Heart right ventricle (tissue), 16 donors: ENCODE measurements around the gene DNM3. TPM values are rescaled to one million over a fixed set of nuclear protein-coding genes. Genes with fewer than 3 reads are reported as not detected.

Experiments used
- ATAC-seq, 8 donors: fragments of 200-7000 bp; cut with Tn5 transposase; one replicate each; pipeline ENCODE4 v1.9.1; 2020; ENCODE audit warnings: mild to moderate bottlenecking in 8 of 8, moderate library complexity in 8 of 8, moderate number of reproducible peaks in 1 of 8
- DNase-seq, 2 donors: peaks; one replicate each; pipeline ENCODE4 v3.0.0-alpha.2; 2020
- H3K27ac ChIP-seq, 10 donors: fragments of 200-600 bp; sonication (generic) in 2 of 10; one replicate each; pipeline versions ENCODE4 v1.5.0 to v1.8.0; 2020 to 2022; ENCODE audit warnings: mild to moderate bottlenecking in 3 of 10
- H3K27me3 ChIP-seq, 7 donors: fragments of 200-600 bp; one replicate each; pipeline ENCODE4 v1.8.0; 2021 to 2022; ENCODE audit warnings: mild to moderate bottlenecking in 2 of 7
- H3K36me3 ChIP-seq, 9 donors: fragments of 200-600 bp; sonication (generic) in 1 of 9; one replicate each; pipeline versions ENCODE4 v1.5.0 to v1.8.0; 2020 to 2022; ENCODE audit warnings: mild to moderate bottlenecking in 2 of 9
- H3K4me1 ChIP-seq, 9 donors: fragments of 200-600 bp; sonication (generic) in 1 of 9; one replicate each; pipeline versions ENCODE4 v1.5.0 to v1.8.0; 2020 to 2022; ENCODE audit warnings: mild to moderate bottlenecking in 4 of 9
- H3K4me3 ChIP-seq, 10 donors: fragments of 200-600 bp; sonication (generic) in 2 of 10; one replicate each; pipeline versions ENCODE4 v1.5.0 to v1.8.0; 2020 to 2022; ENCODE audit warnings: mild to moderate bottlenecking in 7 of 10, moderate library complexity in 2 of 10
- H3K9me3 ChIP-seq, 11 donors: fragments of 200-600 bp in 10 of 11; sonication (generic) in 2 of 11; one replicate each; pipeline versions ENCODE4 v1.5.0 to v1.8.0; 2013 to 2022; ENCODE audit warnings: mild to moderate bottlenecking in 2 of 11, control low read depth in 1 of 11, moderate library complexity in 1 of 11
- WGBS, 2 donors: extraction: QIAGEN DNeasy Blood & Tissue Kit; methylation state at CpG; one replicate each; pipeline ENCODE4 v1.1.7; 2013; ENCODE audit warnings: inconsistent platforms in 1 of 2; 5-methylcytosine and 5-hydroxymethylcytosine counted together
- intact Hi-C, 10 donors: fragments of 100-400 bp; cut with DNase I; formaldehyde crosslinking; loops; one replicate each; pipeline versions ENCODE4 v1.11.1 to v1.14.2; 2022
- polyA plus RNA-seq, 2 donors: library from polyadenylated mRNA; stranded (reverse); fragments of 200-250 nt; gene quantifications; one replicate each; pipeline ENCODE4 v1.2.3, GENCODE V29; 2013
- total RNA-seq, 10 donors: library from RNA; stranded (reverse); fragmentation: NEBNext Ultra II Directional in 3 of 10; extraction: Animal tissue kit (Norgen Biotek cat#: 25700) in 3 of 10; gene quantifications; one replicate each; pipeline versions ENCODE4 v1.2.1 to v1.2.4, GENCODE V29; 2021 to 2023
- TF ChIP-seq, protein P1 (sequence below), 9 donors: fragments of 200-600 bp; sonication (generic) in 2 of 9; IDR thresholded peaks; one replicate each; pipeline versions ENCODE4 v1.5.0 to v1.8.0; 2021 to 2022; ENCODE audit warnings: antibody characterized with exemption in 9 of 9, mild to moderate bottlenecking in 5 of 9, moderate library complexity in 1 of 9
- donor health status: Arrhythmogenic right ventricular cardiomyopathy.
- donor health status: ischemic (EF 13 %, LVEDD 7.1; RV severe dilation, severe dysfunction).
- donor health status: healthy with polysubstance abuse.
- donor health status: DM: no; HTN: yes; CAD: no.
- donor health status: DM: no; HTN: no; CAD: no.
- donor health status: ischemic (EF 25% LVEDD 6.9; RV normal size, moderate dysfunction).
- donor health status: ischemic (EF 25% LVEDD 5.7; RV mildly dilated, moderate dysfunction).
- donor health status: healthy.
- donor health status: DM: yes; HTN: yes; CAD: no.
- donor health status: Ischemic cardiomyopathy.
- donor health status: ischemic (EF 35%, LVEDD 5.7; RV mildly dilated, moderate dysfunction).
- donor health status: nonischemic (EF 11% LVEDD 7.7; RV severe dilation, severe dysfunction).
- donor health status: DM: yes; HTN: yes; CAD: no.
- donor health status: PGD.
- donor health status: ischemic (EF 29% LVEDD 5.4; RV normal size, mild dysfunction).
- donor health status: nonischemic (EF 23%, LVEDD 6.1; RV moderate dilation, normal function).

DNM3 gene
- total and polyA plus RNA-seq, 12 donors = 0.77 to 2.8 (median 2.2) TPM

DNA sequence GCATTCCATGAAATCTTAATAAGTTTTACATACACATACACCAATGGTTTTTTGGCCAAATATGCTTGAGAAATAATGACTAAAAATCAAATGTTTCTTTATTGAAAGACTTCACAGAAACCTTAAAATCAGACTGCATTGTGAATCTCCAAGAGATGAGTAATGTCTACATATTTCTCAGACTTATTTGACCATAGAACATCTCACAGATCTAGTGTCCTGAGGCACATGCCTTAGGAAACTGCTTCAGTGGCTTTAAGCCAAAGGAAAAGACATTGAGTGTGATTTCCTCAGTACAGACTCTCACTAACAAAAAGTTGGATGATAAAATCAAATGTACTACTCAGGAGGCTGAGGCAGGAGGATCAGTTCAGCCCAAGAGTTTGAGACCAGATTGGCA, 573.0 kb downstream of the DNM3 start:
- Histone ChIP-seq H3K9me3 (no peaks in the 10 kb centered on the region), H3K36me3 (no peaks in the 10 kb centered on the region), H3K4me1 (no peaks in the 10 kb centered on the region), H3K4me3 (no peak overlapping the region), H3K27ac (no peak overlapping the region), H3K27me3 (no peaks in the 10 kb centered on the region)
- ATAC-seq (no peak), DNase-seq (no peak)
- intact Hi-C loops = no loop called here
- TF ChIP-seq, protein P1, sequence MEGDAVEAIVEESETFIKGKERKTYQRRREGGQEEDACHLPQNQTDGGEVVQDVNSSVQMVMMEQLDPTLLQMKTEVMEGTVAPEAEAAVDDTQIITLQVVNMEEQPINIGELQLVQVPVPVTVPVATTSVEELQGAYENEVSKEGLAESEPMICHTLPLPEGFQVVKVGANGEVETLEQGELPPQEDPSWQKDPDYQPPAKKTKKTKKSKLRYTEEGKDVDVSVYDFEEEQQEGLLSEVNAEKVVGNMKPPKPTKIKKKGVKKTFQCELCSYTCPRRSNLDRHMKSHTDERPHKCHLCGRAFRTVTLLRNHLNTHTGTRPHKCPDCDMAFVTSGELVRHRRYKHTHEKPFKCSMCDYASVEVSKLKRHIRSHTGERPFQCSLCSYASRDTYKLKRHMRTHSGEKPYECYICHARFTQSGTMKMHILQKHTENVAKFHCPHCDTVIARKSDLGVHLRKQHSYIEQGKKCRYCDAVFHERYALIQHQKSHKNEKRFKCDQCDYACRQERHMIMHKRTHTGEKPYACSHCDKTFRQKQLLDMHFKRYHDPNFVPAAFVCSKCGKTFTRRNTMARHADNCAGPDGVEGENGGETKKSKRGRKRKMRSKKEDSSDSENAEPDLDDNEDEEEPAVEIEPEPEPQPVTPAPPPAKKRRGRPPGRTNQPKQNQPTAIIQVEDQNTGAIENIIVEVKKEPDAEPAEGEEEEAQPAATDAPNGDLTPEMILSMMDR (IDR thresholded peaks at IDR 0.05) = no peak

DNA sequence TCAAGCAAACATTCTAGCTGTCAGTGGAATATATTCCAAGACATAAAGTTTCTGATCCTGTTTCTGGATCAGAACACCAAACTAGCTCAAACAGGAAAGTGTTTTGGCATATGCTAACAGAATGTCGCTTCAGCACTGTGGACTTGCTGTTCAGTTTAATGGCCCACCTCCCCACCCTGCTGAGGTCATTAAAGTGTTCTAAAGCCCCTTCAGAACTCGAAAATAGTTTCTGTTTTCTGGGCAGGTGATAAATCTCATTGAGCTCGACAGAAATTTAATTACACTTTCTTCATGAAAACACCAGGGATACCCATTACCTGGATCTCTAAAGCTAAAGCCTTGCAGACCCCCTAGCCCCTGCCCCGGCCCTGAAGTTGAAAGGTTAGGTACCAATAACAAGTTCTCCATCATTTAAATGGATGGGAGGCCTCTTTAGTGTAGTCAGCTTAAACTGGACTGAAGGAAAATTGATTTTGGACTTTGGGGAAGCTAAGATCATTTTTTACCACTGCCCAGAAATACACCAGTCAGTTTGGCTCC, 575.3 kb downstream of the DNM3 start:
- intact Hi-C loops = no loop called here
- Histone ChIP-seq H3K36me3 (no peaks in the 10 kb centered on the region), H3K27ac (no peak overlapping the region), H3K9me3 (no peaks in the 10 kb centered on the region), H3K4me3 (no peak overlapping the region), H3K27me3 (no peaks in the 10 kb centered on the region), H3K4me1 (peaks cover 0 to 4% (median 0%) of the 10 kb centered on the region in 9 donors)
- TF ChIP-seq, protein P1 (IDR thresholded peaks at IDR 0.05) = no peak
- DNase-seq (no peak), ATAC-seq (no peak)
- 82 to 84% methylated on average over 4 of the region's 4 CpGs for WGBS, 2 donors

DNA sequence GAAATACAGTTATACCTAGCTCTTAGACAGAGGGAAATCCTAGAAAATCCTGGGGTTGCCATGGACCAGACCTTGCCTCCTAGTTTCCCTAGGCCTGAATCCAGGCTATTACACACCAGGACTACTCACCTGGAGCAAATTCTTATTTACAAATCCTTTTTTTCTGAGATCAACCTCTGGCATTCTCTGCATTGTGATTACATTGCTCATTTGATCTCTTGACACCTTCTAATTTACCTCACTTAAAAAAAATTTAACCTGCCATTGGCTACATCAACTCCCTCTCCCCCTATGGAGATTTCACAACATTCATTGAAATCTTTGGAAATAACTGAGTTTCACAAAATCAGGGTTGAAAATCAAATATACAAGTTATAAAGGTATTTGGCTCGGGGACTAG, 576.3 kb downstream of the DNM3 start:
- no peak overlapping the region for H3K4me3 ChIP-seq
- ATAC-seq = no peak
- 98 to 100% methylated on average over 1 of the region's 1 CpG for WGBS, 2 donors
- intact Hi-C loops = no loop called here
- DNase-seq = no peak
- H3K4me1 ChIP-seq = peaks cover 0 to 9% (median 5%) of the 10 kb centered on the region in 9 donors
- no peaks in the 10 kb centered on the region for H3K36me3 ChIP-seq
- TF ChIP-seq, protein P1 (IDR thresholded peaks at IDR 0.05) = no peak
- no peaks in the 10 kb centered on the region for H3K27me3 ChIP-seq
- no peaks in the 10 kb centered on the region for H3K9me3 ChIP-seq
- H3K27ac ChIP-seq = no peak overlapping the region

DNA sequence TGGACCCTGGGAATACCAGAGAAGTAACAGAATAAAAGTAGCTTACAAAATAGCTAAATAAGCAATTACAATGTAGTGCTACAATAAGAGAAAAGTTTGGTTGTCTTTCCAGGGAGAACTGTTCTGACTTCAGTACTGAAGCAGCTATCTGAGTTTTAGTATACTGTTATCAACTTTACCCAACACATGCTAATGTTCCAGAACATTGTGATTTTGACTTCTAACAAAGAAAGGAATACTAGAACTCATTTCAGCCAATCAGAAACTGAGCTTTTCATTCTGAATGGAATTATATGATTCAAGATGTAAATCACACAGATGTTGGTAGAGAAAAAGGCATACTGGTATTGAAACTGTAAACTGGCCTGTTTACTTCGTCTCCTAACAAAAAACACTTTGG, 579.1 kb downstream of the DNM3 start, which contains the start of gene C1orf105:
Gene C1orf105 (plus strand): TSS at position 301 of the 400 bp plus-strand sequence. CDS start 201 bp downstream, outside the sequence.
- no peak within 1 kb of the TSS for H3K4me3 ChIP-seq
- no peaks in the 10 kb centered on the region for H3K9me3 ChIP-seq
- peaks cover 0 to 10% (median 5%) of the 10 kb centered on the region in 9 donors for H3K4me1 ChIP-seq
- no peaks in the 10 kb centered on the region for H3K36me3 ChIP-seq
- WGBS, 2 donors = 91 to 98% methylated on average over 1 of the region's 1 CpG
- no peak for DNase-seq
- no peak within 1 kb of the TSS for H3K27ac ChIP-seq
- no peaks in the 10 kb centered on the region for H3K27me3 ChIP-seq
- intact Hi-C loops = loop anchor here in 2 of 10 donors (10.0 kb wide), 2 partner anchors 326 to 626 kb away; no protein-coding TSS in a partner anchor
- TF ChIP-seq, protein P1 (IDR thresholded peaks at IDR 0.05) = no peak
- no peak for ATAC-seq
